ENCODE data around the gene NEBL. TPM values are rescaled to one million over a fixed set of nuclear protein-coding genes. Genes with fewer than 3 reads are reported as not detected.
A peak's percentile ranks its signal among the peaks of the same experiment; 100 is the strongest.

NEBL gene
- total and polyA plus RNA-seq, 2 experiments from 2014 or later: 2.3 to 11.4 TPM

- TF ChIP-seq ZNF462 (CRISPR knock-in tag; IDR thresholded peaks at IDR 0.05) (no peak), EZH2 (IDR thresholded peaks at IDR 0.05; ENCODE audit: low read depth, unreplicated experiment) (no peak)
- TF ChIP-seq, protein P1, sequence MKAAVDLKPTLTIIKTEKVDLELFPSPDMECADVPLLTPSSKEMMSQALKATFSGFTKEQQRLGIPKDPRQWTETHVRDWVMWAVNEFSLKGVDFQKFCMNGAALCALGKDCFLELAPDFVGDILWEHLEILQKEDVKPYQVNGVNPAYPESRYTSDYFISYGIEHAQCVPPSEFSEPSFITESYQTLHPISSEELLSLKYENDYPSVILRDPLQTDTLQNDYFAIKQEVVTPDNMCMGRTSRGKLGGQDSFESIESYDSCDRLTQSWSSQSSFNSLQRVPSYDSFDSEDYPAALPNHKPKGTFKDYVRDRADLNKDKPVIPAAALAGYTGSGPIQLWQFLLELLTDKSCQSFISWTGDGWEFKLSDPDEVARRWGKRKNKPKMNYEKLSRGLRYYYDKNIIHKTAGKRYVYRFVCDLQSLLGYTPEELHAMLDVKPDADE (IDR thresholded peaks at IDR 0.05): no peak
Measured at GRCh38 chr10:20891338-20891714, 5.8 kb downstream of the NEBL start (continued).

GRCh38 chr10:20890491-20891337, 6.4 kb downstream of the NEBL start:
- peak; percentile 48; the same call in 1 of the 3 replicates for ATAC-seq
- Histone ChIP-seq H3F3A (replicated peaks; ENCODE audit: low read depth) (no peaks in the 10 kb centered on the region), H3K4me1 (ENCODE audit: insufficient read depth) (peaks cover 14% of the 10 kb centered on the region), H2AFZ (no peak overlapping the region), H3K27me3 (ENCODE audit: insufficient read depth) (no peaks in the 10 kb centered on the region), H3K79me2 (replicated peaks; ENCODE audit: insufficient read depth) (no peaks in the 10 kb centered on the region), H3K4me3 (no peak overlapping the region), H3K9me2 (ENCODE audit: insufficient read depth) (no peaks in the 10 kb centered on the region), H3K4me2 (peak overlapping the region; percentile 50), H4K20me1 (replicated peaks; ENCODE audit: insufficient read depth) (no peaks in the 10 kb centered on the region), H3K27ac (ENCODE audit: low read depth) (no peak overlapping the region), H3K36me3 (ENCODE audit: insufficient read depth) (no peaks in the 10 kb centered on the region)
- Mint-ChIP-seq H3K4me1 (peaks cover 22% of the 10 kb centered on the region), H3K9me3 (no peaks in the 10 kb centered on the region), H3K27me3 (ENCODE audit: insufficient read depth, low read depth, poor library complexity) (no peaks in the 10 kb centered on the region), H3K4me3 (no peak overlapping the region), H3K27ac (no peak overlapping the region), H3K36me3 (ENCODE audit: low read depth) (no peaks in the 10 kb centered on the region)
- peak; percentile 12 for DNase-seq (ENCODE audit: low spot score)
- TF ChIP-seq ZNF462 (CRISPR knock-in tag; IDR thresholded peaks at IDR 0.05): peak; percentile 83
- no peak for TF ChIP-seq ZNF331 (CRISPR knock-in tag; IDR thresholded peaks at IDR 0.05; ENCODE audit: low read depth)

All from GM23338 (cell line).